Neural progenitor cell (in vitro differentiated cells): ENCODE measurements around the gene SNX9. TPM values are rescaled to one million over a fixed set of nuclear protein-coding genes. Genes with fewer than 3 reads are reported as not detected.
"Not testable (repeated sequence)": the region's sequence is repeated elsewhere in the genome, so short reads cannot be mapped to it uniquely, and the experiment has no call there.

ENCODE experiments used
- DNase-seq: peaks from one replicate; pipeline ENCODE4 v3.0.0-alpha.2; 2016; ENCODE audit warnings: low spot score
- H2AFZ ChIP-seq: fragments of 200-600 bp; sonication (generic); replicated peaks from 2 replicates; pipeline ENCODE4 v1.6.1; 2016; ENCODE audit warnings: antibody characterized with exemption
- H3F3A ChIP-seq: fragments of 200-600 bp; sonication (generic); 2 replicates; pipeline ENCODE4 v1.6.1; 2016; ENCODE audit warnings: antibody characterized with exemption, low read depth
- H3K27ac ChIP-seq: fragments of 200-600 bp; sonication (generic); 2 replicates; pipeline ENCODE4 v1.5.1; 2016; ENCODE audit warnings: mild to moderate bottlenecking
- H3K27me3 ChIP-seq: fragments of 200-600 bp; sonication (generic); 2 replicates; pipeline ENCODE4 v1.6.1; 2016; ENCODE audit warnings: mild to moderate bottlenecking, moderate library complexity
- H3K36me3 ChIP-seq: fragments of 200-600 bp; sonication (generic); 2 replicates; pipeline ENCODE4 v1.5.1; 2016
- H3K4me1 ChIP-seq: fragments of 200-600 bp; sonication (generic); 2 replicates; pipeline ENCODE4 v1.6.1; 2016; ENCODE audit warnings: mixed run types
- H3K4me2 ChIP-seq: fragments of 200-600 bp; sonication (generic); 2 replicates; pipeline ENCODE4 v1.6.1; 2016
- H3K4me3 ChIP-seq: fragments of 200-600 bp; sonication (generic); 2 replicates; pipeline ENCODE4 v1.5.1; 2016
- H3K79me2 ChIP-seq: fragments of 200-600 bp; sonication (generic); 2 replicates; pipeline ENCODE4 v1.6.1; 2016; ENCODE audit warnings: low read depth
- H3K9ac ChIP-seq: fragments of 200-600 bp; sonication (generic); 2 replicates; pipeline ENCODE4 v1.6.1; 2016
- H3K9me3 ChIP-seq: fragments of 200-600 bp; sonication (generic); 2 replicates; pipeline ENCODE4 v1.5.1; 2016; ENCODE audit warnings: low read depth
- H4K20me1 ChIP-seq: fragments of 200-600 bp; sonication (generic); 2 replicates; pipeline ENCODE4 v1.6.1; 2016; ENCODE audit warnings: low read depth
- H3K27ac Mint-ChIP-seq: 3 replicates; pipeline ENCODE4 v1.8.0; 2021; ENCODE audit warnings: mixed read lengths
- H3K27me3 Mint-ChIP-seq: 2 replicates; pipeline ENCODE4 v1.8.0; 2022; ENCODE audit warnings: low read depth, mild to moderate bottlenecking, inconsistent platforms, moderate library complexity, mixed read lengths; ENCODE audit not compliant: insufficient read depth
- H3K36me3 Mint-ChIP-seq: 3 replicates; pipeline ENCODE4 v1.8.0; 2021; ENCODE audit warnings: mixed read lengths
- H3K4me1 Mint-ChIP-seq: 3 replicates; pipeline ENCODE4 v1.8.0; 2021; ENCODE audit warnings: mixed read lengths
- H3K4me3 Mint-ChIP-seq: 3 replicates; pipeline ENCODE4 v1.8.0; 2021; ENCODE audit warnings: mild to moderate bottlenecking, moderate library complexity, mixed read lengths
- H3K9me3 Mint-ChIP-seq: 3 replicates; pipeline ENCODE4 v1.8.0; 2020; ENCODE audit warnings: mixed read lengths
- EZH2 ChIP-seq: fragments of 200-600 bp; sonication (generic); IDR thresholded peaks from 2 replicates; pipeline ENCODE4 v1.6.1; 2017; ENCODE audit warnings: antibody characterized with exemption, mild to moderate bottlenecking, moderate library complexity
- EZH2phosphoT487 ChIP-seq: fragments of 200-600 bp; sonication (generic); IDR thresholded peaks from 2 replicates; pipeline ENCODE4 v1.6.1; 2017; ENCODE audit warnings: antibody characterized with exemption
- total RNA-seq: library from RNA; depleted of rRNA; stranded (reverse); fragments of >200 nt; gene quantifications from 2 replicates; pipeline ENCODE4 v1.2.3, GENCODE V29; 2015; ENCODE audit warnings: low replicate concordance
- TF ChIP-seq, protein P1 (sequence below): fragments of 200-600 bp; sonication (generic); IDR thresholded peaks from 2 replicates; pipeline ENCODE4 v1.5.1; 2017; ENCODE audit warnings: antibody characterized with exemption, mild to moderate bottlenecking

The SNX9 gene
- total RNA-seq, 1 donor from 2014 or later, result 17.8 TPM

DNA sequence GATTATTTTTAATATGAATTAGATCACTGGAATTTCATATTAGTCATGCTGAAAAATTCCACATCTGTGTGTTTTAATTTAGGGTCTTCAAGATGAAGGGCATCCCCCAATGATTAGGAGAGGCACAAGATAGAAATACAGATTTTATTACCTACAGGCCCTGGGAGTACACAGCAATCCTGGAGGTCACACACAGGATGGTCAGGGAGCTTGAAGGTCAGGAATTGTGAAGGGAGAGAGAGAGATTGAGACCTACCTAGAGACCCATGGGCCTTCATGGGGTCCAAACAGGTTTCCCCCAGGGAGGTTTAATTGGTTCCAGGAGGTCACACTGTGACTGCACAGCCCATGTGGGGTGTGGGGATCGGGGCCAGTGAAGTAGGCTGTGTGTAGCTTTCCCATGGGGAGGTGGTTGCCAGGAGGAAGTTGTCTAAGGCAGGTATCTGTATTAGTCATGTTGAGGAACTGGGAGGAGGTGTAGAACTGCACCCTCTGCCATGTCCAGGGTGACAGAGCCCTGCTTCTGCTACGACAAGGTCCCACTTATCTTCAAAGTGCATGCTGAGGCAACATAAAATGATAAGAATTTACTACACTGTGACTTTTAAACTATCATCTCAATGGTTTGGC is 18.3 kb downstream of the SNX9 start:
- TF ChIP-seq EZH2 (no peak), EZH2phosphoT487 (no peak)
- TF ChIP-seq, protein P1, sequence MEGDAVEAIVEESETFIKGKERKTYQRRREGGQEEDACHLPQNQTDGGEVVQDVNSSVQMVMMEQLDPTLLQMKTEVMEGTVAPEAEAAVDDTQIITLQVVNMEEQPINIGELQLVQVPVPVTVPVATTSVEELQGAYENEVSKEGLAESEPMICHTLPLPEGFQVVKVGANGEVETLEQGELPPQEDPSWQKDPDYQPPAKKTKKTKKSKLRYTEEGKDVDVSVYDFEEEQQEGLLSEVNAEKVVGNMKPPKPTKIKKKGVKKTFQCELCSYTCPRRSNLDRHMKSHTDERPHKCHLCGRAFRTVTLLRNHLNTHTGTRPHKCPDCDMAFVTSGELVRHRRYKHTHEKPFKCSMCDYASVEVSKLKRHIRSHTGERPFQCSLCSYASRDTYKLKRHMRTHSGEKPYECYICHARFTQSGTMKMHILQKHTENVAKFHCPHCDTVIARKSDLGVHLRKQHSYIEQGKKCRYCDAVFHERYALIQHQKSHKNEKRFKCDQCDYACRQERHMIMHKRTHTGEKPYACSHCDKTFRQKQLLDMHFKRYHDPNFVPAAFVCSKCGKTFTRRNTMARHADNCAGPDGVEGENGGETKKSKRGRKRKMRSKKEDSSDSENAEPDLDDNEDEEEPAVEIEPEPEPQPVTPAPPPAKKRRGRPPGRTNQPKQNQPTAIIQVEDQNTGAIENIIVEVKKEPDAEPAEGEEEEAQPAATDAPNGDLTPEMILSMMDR, result no peak
- H3K4me3 ChIP-seq, result no peak overlapping the region
- no peaks in the 10 kb centered on the region for H3K9me3 ChIP-seq
- H3K36me3 ChIP-seq, result no peaks in the 10 kb centered on the region
- H3K27ac ChIP-seq, result no peak overlapping the region
- H3K4me2 ChIP-seq, result no peak overlapping the region
- H3K9ac ChIP-seq, result no peak overlapping the region
- no peaks in the 10 kb centered on the region for H4K20me1 ChIP-seq
- H3K79me2 ChIP-seq, result peaks cover 96% of the 10 kb centered on the region
- Mint-ChIP-seq H3K27ac (no peak overlapping the region), H3K27me3 (no peaks in the 10 kb centered on the region), H3K4me1 (peaks cover 9% of the 10 kb centered on the region), H3K36me3 (peaks cover 26% of the 10 kb centered on the region), H3K4me3 (no peak overlapping the region), H3K9me3 (peaks cover 31% of the 10 kb centered on the region)
- H3F3A ChIP-seq, result no peaks in the 10 kb centered on the region
- no peaks in the 10 kb centered on the region for H3K27me3 ChIP-seq
- H2AFZ ChIP-seq, result no peak overlapping the region
- no peak for DNase-seq
- peaks cover 21% of the 10 kb centered on the region for H3K4me1 ChIP-seq

GRCh38 chr6:157842212-157842611 is 19.2 kb downstream of the SNX9 start:
- Mint-ChIP-seq H3K4me3 (no peak overlapping the region), H3K36me3 (peaks cover 22% of the 10 kb centered on the region), H3K9me3 (peaks cover 25% of the 10 kb centered on the region), H3K4me1 (peaks cover 9% of the 10 kb centered on the region), H3K27ac (peak overlapping the region; percentile 13), H3K27me3 (no peaks in the 10 kb centered on the region)
- peaks cover 96% of the 10 kb centered on the region for H3K79me2 ChIP-seq
- H3K9me3 ChIP-seq, result no peaks in the 10 kb centered on the region
- H3K27ac ChIP-seq, result no peak overlapping the region
- H4K20me1 ChIP-seq, result peaks cover 1% of the 10 kb centered on the region
- TF ChIP-seq EZH2, result no peak
- TF ChIP-seq, protein P1, result no peak
- TF ChIP-seq EZH2phosphoT487, result no peak
- H3K4me2 ChIP-seq, result no peak overlapping the region
- no peaks in the 10 kb centered on the region for H3K27me3 ChIP-seq
- H3K36me3 ChIP-seq, result no peaks in the 10 kb centered on the region
- H2AFZ ChIP-seq, result no peak overlapping the region
- no peaks in the 10 kb centered on the region for H3F3A ChIP-seq
- no peak overlapping the region for H3K9ac ChIP-seq
- H3K4me3 ChIP-seq, result no peak overlapping the region
- H3K4me1 ChIP-seq, result peaks cover 21% of the 10 kb centered on the region
- DNase-seq, result no peak

- H3K4me2 ChIP-seq, H3K4me3 ChIP-seq, H3K4me1 Mint-ChIP-seq, H3F3A ChIP-seq, H3K27ac ChIP-seq, DNase-seq, H3K27ac Mint-ChIP-seq, H3K9me3 ChIP-seq, H2AFZ ChIP-seq, H3K36me3 ChIP-seq, H3K9ac ChIP-seq, H3K27me3 Mint-ChIP-seq, H3K4me3 Mint-ChIP-seq, H3K27me3 ChIP-seq: not testable (repeated sequence)
- Histone ChIP-seq H3K4me1 (peaks cover 16% of the 10 kb centered on the region), H4K20me1 (peaks cover 20% of the 10 kb centered on the region), H3K79me2 (peaks cover 97% of the 10 kb centered on the region)
- H3K36me3 Mint-ChIP-seq, result peaks cover 17% of the 10 kb centered on the region
- H3K9me3 Mint-ChIP-seq, result peaks cover 25% of the 10 kb centered on the region
Observed at GRCh38 chr6:157844196-157844595, 21.1 kb downstream of the SNX9 start.

GRCh38 chr6:157845493-157846259 is 22.6 kb downstream of the SNX9 start:
- Histone ChIP-seq H3F3A (no peaks in the 10 kb centered on the region), H4K20me1 (peaks cover 34% of the 10 kb centered on the region), H2AFZ (no peak overlapping the region), H3K4me2 (no peak overlapping the region), H3K27ac (no peak overlapping the region), H3K9me3 (no peaks in the 10 kb centered on the region), H3K36me3 (no peaks in the 10 kb centered on the region), H3K79me2 (peaks cover 99% of the 10 kb centered on the region), H3K27me3 (no peaks in the 10 kb centered on the region), H3K4me1 (peaks cover 18% of the 10 kb centered on the region), H3K4me3 (no peak overlapping the region), H3K9ac (no peak overlapping the region)
- H3K9me3 Mint-ChIP-seq, result peaks cover 25% of the 10 kb centered on the region
- peaks cover 13% of the 10 kb centered on the region for H3K4me1 Mint-ChIP-seq
- peaks cover 2% of the 10 kb centered on the region for H3K27me3 Mint-ChIP-seq
- peaks cover 25% of the 10 kb centered on the region for H3K36me3 Mint-ChIP-seq
- no peak overlapping the region for H3K27ac Mint-ChIP-seq
- TF ChIP-seq EZH2phosphoT487, result no peak
- TF ChIP-seq, protein P1, result no peak
- no peak overlapping the region for H3K4me3 Mint-ChIP-seq
- DNase-seq, result no peak
